Endometrial microvascular endothelial cells (primary cell): ENCODE data around the gene PPM1N. TPM values are rescaled to one million over a fixed set of nuclear protein-coding genes. Genes with fewer than 3 reads are reported as not detected.

Experiments used
- in situ Hi-C: cut with HindIII; loops from 2 replicates; pipeline ENCODE4 v1.10.0; 2017; ENCODE audit warnings: low sequenced_read_pairs, low pct_unique_long_range_greater_than_20kb; ENCODE audit errors: inconsistent ontology term
- total RNA-seq: library from RNA; depleted of rRNA; stranded (reverse); fragments of >200 nt; gene quantifications from one replicate; pipeline ENCODE4 v1.2.3, GENCODE V29; 2015; ENCODE audit errors: inconsistent ontology term

Gene PPM1N
- total RNA-seq, 1 donor from 2014 or later = 3.5 TPM

GRCh38 chr19:45518469-45518826 lies 20.2 kb downstream of the PPM1N start:
- in situ Hi-C loops = no loop called here

GRCh38 chr19:45522010-45522941 lies 24.0 kb downstream of the PPM1N start:
- in situ Hi-C loops = no loop called here

- in situ Hi-C loops = no loop called here
These were observed 25.5 kb downstream of the PPM1N start for GRCh38 chr19:45523642-45524256.

GRCh38 chr19:45524575-45525129 lies 26.4 kb downstream of the PPM1N start:
- in situ Hi-C loops = no loop called here

- in situ Hi-C loops = no loop called here
These were observed 27.9 kb downstream of the PPM1N start for GRCh38 chr19:45526143-45526542.

DNA sequence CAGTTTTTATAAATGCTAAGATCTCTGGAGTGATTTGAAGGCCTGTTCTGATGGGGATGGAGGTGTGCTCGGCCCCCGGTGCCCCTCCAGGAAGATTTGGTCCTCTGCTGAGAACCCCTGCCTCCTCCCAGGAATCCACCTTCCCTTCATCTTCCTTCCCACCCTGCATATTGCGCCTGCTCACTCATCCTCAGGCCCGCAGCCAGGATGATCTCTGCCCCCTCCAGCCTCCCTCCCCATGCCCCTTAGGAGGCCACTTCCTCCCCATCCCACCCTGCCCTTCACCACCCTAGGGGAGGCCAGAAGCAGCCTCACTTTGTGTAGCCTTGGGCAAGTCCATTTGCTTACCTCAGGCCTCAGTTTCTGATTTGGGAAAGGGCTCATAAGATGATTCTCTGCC lies 28.7 kb downstream of the PPM1N start:
- in situ Hi-C loops = no loop called here

DNA sequence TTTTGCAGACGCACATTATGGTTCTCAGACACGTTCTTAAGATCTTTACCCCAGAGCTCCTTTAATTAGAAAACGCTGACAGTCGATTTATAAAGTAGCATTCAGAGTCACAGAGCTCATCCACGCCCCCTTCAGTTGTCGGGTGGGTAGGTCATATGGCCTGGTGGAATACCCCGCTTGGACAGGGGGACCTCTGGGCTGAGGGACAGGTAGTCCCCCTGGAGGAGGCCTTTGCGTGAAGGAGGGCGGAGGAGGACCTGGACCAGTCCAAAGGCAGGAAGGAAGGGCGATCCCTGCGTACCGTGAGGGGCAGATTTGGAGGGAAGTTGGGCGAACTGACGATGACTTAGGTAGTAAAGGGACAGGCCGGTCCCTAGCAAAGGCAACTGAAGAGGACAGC lies 29.5 kb downstream of the PPM1N start:
- in situ Hi-C loops = no loop called here

GRCh38 chr19:45528149-45528743 lies 30.0 kb downstream of the PPM1N start:
- in situ Hi-C loops = no loop called here

- in situ Hi-C loops = no loop called here
These were observed 30.6 kb downstream of the PPM1N start for GRCh38 chr19:45528744-45529419.

- in situ Hi-C loops = no loop called here
These were observed 31.2 kb downstream of the PPM1N start for GRCh38 chr19:45529420-45529785.

GRCh38 chr19:45531349-45531748 lies 33.1 kb downstream of the PPM1N start:
- in situ Hi-C loops = no loop called here

GRCh38 chr19:45539459-45539858 lies 41.2 kb downstream of the PPM1N start:
- in situ Hi-C loops = no loop called here

DNA sequence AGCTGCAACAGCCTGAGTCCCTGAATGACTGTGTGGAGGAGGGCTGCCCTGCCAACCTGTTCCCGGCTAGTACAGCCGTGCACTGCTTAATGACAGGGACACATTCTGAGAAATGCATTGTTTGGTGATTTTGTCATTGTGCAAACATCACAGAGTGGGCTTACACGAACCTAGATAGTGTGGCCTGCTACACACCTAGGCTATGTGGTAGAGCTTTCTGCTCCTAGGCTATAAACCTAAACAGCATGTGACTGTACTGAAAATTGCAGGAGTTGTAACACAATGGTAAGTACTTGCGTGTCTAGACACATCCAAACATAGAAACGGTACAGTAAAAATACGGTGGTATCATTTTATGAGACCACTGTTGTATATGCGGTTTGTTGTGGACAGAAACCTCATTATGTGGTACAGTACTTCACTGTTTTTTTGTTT lies 44.0 kb downstream of the PPM1N start:
- in situ Hi-C loops = no loop called here

GRCh38 chr19:45547211-45547770 lies 49.0 kb downstream of the PPM1N start:
- in situ Hi-C loops = no loop called here

- in situ Hi-C loops = no loop called here
These were observed 49.8 kb downstream of the PPM1N start for GRCh38 chr19:45547965-45548609.
